ENCODE results near the gene ROBO2.

Gene ROBO2

DNA sequence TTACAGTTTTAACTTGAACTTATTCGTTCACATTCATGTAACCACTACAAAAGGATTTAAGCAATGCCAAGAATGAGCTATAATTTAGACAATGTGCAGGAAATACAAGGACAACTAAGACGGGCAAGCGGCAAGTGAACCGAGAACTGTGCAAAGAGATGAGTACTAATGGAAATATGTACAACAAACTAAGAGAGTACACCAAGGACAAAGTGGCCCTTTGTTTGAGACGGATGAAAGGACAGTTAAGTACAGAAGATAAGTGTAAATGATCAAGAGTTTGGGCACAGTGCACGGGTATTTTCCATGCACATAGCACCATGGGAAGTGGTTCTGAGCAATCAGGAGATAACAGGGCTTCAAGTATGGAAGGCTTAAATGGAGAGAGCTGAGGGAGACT lies 281.7 kb downstream of the ROBO2 start:
- Histone ChIP-seq H3K4me1 (ENCODE audit: insufficient read depth, low read length) (peaks cover 3% of the 10 kb centered on the region), H3K9me3 (ENCODE audit: low read length) (no peaks in the 10 kb centered on the region), H3K4me3 (ENCODE audit: low read length) (no peak overlapping the region), H3K27me3 (ENCODE audit: insufficient read depth, low read length) (no peaks in the 10 kb centered on the region), H3K36me3 (ENCODE audit: insufficient read depth, low read length) (no peaks in the 10 kb centered on the region), H2AFZ (ENCODE audit: low read depth, low read length) (no peak overlapping the region)

DNA sequence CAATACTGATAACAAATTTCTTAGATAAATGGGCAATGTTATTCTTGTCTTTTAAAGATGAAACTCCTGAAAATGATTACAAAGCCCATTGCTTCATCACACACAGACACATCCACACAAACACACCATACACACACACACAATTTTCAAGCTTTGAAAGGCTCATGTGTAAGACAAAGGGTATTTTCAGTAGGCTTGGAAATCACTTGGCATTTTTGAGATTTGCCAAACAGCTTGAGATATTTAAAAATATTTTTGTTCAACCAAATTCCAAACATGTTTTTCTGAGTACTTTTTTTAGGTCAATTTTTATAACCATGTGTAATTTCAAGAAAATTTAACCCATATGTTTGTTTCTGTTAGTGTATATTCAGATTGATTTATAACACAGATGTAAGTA lies 283.7 kb downstream of the ROBO2 start:
- Histone ChIP-seq H3K4me3 (ENCODE audit: low read length) (no peak overlapping the region), H3K27me3 (ENCODE audit: insufficient read depth, low read length) (no peaks in the 10 kb centered on the region), H3K9me3 (ENCODE audit: low read length) (no peaks in the 10 kb centered on the region), H3K36me3 (ENCODE audit: insufficient read depth, low read length) (no peaks in the 10 kb centered on the region), H2AFZ (ENCODE audit: low read depth, low read length) (no peak overlapping the region), H3K4me1 (ENCODE audit: insufficient read depth, low read length) (peaks cover 3% of the 10 kb centered on the region)

DNA sequence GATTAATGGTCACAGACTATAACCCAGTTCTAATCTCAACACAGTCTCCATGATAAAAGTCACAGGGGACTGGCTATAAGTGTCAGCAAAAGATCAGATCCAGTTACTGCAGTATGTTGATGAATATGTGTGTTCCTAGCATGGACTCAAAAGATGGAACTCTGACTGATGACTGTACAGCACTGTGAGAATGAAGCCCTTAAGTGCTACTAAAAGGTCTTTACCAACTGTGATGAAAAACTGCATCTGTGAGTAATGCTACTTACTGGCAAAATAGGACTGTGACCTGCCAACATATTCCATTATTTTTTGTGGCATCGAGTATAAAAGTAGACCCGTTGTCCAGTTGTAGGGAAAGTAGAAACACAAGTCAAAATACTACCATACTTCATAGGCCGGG lies 284.2 kb downstream of the ROBO2 start:
- Histone ChIP-seq H3K4me3 (ENCODE audit: low read length) (no peak overlapping the region), H3K4me1 (ENCODE audit: insufficient read depth, low read length) (peaks cover 3% of the 10 kb centered on the region), H3K36me3 (ENCODE audit: insufficient read depth, low read length) (no peaks in the 10 kb centered on the region), H2AFZ (ENCODE audit: low read depth, low read length) (no peak overlapping the region), H3K27me3 (ENCODE audit: insufficient read depth, low read length) (no peaks in the 10 kb centered on the region), H3K9me3 (ENCODE audit: low read length) (no peaks in the 10 kb centered on the region)

DNA sequence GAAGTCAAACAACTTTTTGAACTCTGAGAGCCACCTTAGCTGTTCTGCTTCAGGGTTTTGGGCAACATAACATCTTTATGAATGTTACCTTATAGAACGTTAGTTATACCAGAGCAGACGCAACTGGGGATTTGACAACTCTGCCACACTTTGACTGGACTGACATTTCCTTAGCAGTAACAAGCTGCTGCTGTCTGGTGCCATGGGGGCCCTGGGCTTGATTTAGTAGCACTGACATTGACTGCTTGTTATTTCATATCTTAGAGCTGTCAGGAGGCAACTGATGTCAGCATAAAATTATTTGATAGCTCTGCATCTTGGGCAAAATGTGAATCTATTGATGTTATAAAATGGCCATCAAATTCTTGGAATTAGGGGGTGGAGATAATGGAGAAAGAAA lies 285.4 kb downstream of the ROBO2 start:
- Histone ChIP-seq H3K27me3 (ENCODE audit: insufficient read depth, low read length) (no peaks in the 10 kb centered on the region), H3K36me3 (ENCODE audit: insufficient read depth, low read length) (no peaks in the 10 kb centered on the region), H3K4me3 (ENCODE audit: low read length) (no peak overlapping the region), H2AFZ (ENCODE audit: low read depth, low read length) (no peak overlapping the region), H3K9me3 (ENCODE audit: low read length) (no peaks in the 10 kb centered on the region), H3K4me1 (ENCODE audit: insufficient read depth, low read length) (no peaks in the 10 kb centered on the region)

DNA sequence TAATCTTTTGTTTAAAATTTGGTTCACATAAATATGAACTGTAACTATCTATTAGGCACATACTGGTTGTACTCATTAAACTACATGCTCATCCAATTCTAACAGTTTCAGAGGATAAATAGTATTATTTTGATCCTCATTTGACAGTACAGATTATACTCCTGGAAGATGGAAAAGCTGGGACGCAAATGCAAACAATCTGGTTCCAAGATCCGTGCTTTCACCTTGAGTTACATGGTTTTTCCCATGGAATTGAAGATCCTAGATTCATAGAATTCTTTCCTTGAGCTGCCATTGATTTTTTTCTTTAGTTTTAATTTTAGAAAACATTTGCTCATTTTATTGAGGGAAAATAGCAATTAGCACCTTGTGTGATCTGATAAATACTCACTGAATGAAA lies 285.8 kb downstream of the ROBO2 start:
- Histone ChIP-seq H3K27me3 (ENCODE audit: insufficient read depth, low read length) (no peaks in the 10 kb centered on the region), H3K36me3 (ENCODE audit: insufficient read depth, low read length) (no peaks in the 10 kb centered on the region), H3K9me3 (ENCODE audit: low read length) (no peaks in the 10 kb centered on the region), H3K4me3 (ENCODE audit: low read length) (no peak overlapping the region), H3K4me1 (ENCODE audit: insufficient read depth, low read length) (no peaks in the 10 kb centered on the region), H2AFZ (ENCODE audit: low read depth, low read length) (no peak overlapping the region)

DNA sequence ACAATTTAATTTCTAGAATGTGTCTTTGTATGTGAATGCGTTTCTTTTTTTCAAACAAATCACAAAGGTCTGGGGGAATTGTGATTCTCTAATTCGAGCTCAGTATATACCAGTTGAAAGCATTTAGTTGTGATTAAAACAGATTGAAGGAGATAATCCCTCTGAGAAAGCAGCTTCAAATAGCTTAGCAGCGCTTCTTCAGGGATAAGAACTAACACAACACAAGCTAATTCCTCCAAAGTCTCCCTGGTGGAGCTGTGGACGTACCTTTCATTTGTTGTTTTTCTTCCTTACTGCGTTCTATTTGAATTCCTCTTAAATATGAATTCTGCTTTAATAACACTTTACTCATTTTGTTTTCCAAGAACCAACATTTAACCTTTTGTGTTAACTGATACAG lies 286.7 kb downstream of the ROBO2 start:
- H3K36me3 ChIP-seq (ENCODE audit: insufficient read depth, low read length): no peaks in the 10 kb centered on the region
- H2AFZ ChIP-seq (ENCODE audit: low read depth, low read length): no peak overlapping the region
- no peak overlapping the region for H3K4me3 ChIP-seq (ENCODE audit: low read length)
- H3K4me1 ChIP-seq (ENCODE audit: insufficient read depth, low read length): no peaks in the 10 kb centered on the region
- no peaks in the 10 kb centered on the region for H3K27me3 ChIP-seq (ENCODE audit: insufficient read depth, low read length)
- H3K9me3 ChIP-seq (ENCODE audit: low read length): no peaks in the 10 kb centered on the region

DNA sequence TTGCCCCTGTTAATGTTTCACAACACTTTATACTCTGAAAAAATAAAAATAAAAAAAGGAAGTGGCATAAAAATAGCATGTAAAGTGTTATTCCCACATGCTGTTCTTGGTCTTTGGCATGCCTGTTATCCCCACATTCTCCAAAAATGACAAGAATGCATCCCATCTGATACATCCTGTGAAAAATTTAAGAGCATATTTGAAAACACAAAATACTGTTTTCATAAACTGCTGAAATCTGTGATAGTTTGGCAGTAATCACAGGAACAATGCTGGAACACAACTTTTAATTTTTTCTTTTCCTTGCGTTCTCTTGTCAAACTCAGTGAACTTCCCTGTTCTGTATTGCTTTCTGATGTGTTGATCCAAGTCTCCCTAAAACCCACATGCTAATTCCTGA lies 288.8 kb downstream of the ROBO2 start:
- H3K36me3 ChIP-seq (ENCODE audit: insufficient read depth, low read length): no peaks in the 10 kb centered on the region
- no peak overlapping the region for H3K4me3 ChIP-seq (ENCODE audit: low read length)
- no peaks in the 10 kb centered on the region for H3K4me1 ChIP-seq (ENCODE audit: insufficient read depth, low read length)
- no peaks in the 10 kb centered on the region for H3K27me3 ChIP-seq (ENCODE audit: insufficient read depth, low read length)
- no peak overlapping the region for H2AFZ ChIP-seq (ENCODE audit: low read depth, low read length)
- H3K9me3 ChIP-seq (ENCODE audit: low read length): no peaks in the 10 kb centered on the region

DNA sequence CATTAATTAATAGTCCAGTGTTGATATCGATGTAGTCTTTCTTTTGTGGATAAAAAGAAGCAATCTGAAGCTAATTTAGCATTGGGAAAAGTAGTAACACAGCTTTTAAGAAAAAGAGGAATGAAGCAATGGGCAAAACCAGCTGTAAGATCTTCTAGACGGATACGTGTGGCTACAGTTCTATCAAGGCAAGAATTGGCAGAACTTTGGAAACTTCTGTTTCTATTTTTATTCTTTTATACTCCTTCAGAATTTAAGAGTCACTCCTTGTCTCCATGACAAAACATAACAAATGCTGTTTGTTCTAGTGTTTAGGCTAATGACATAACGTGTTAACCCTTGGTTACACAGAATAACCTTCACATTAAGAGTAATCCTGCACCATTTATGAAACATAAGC lies 289.2 kb downstream of the ROBO2 start:
- Histone ChIP-seq H3K4me3 (ENCODE audit: low read length) (no peak overlapping the region), H2AFZ (ENCODE audit: low read depth, low read length) (no peak overlapping the region), H3K27me3 (ENCODE audit: insufficient read depth, low read length) (no peaks in the 10 kb centered on the region), H3K4me1 (ENCODE audit: insufficient read depth, low read length) (no peaks in the 10 kb centered on the region), H3K36me3 (ENCODE audit: insufficient read depth, low read length) (no peaks in the 10 kb centered on the region), H3K9me3 (ENCODE audit: low read length) (no peaks in the 10 kb centered on the region)

DNA sequence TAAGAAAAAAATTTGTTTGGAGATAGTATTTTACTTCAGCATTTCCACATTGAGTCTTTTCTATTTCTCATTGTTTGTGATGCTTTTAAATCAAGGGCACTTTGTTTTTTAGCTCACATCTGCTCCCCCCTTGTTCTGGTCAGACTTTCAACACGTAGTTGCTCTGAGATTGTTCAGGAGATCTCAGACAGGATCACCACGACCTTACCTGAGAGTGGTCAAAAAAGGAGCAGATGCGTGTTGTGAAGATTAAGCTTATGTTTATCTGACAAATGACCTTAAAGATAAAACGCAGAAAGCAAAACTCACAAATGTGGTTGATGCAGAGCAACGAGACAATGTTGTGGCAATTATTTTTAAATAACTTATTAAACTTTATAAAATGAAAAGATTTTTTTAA lies 298.3 kb downstream of the ROBO2 start:
- no peaks in the 10 kb centered on the region for H3K9me3 ChIP-seq (ENCODE audit: low read length)
- H3K4me1 ChIP-seq (ENCODE audit: insufficient read depth, low read length): no peaks in the 10 kb centered on the region
- no peaks in the 10 kb centered on the region for H3K36me3 ChIP-seq (ENCODE audit: insufficient read depth, low read length)
- no peaks in the 10 kb centered on the region for H3K27me3 ChIP-seq (ENCODE audit: insufficient read depth, low read length)
- no peak overlapping the region for H2AFZ ChIP-seq (ENCODE audit: low read depth, low read length)
- no peak overlapping the region for H3K4me3 ChIP-seq (ENCODE audit: low read length)

DNA sequence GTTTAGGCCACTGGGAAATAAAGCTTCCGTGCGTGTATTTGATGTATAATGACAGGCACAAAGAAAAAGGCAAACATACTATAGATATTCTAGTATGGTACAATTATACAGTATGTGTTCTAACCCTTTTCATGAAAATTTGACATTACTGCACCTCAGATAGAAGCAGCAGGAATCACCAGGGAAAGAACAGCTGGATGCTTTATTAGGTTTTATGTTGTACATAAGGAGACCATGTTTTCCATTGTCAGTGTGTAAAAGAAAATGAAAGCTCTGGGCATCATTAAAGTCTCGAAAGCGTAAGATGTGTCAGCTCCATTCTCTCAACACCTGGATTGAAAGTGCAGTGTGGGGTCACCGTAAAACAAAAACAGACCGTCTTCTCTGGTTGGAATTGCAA lies 302.1 kb downstream of the ROBO2 start:
- H3K4me3 ChIP-seq (ENCODE audit: low read length): no peak overlapping the region
- H3K36me3 ChIP-seq (ENCODE audit: insufficient read depth, low read length): no peaks in the 10 kb centered on the region
- H3K9me3 ChIP-seq (ENCODE audit: low read length): no peaks in the 10 kb centered on the region
- no peaks in the 10 kb centered on the region for H3K27me3 ChIP-seq (ENCODE audit: insufficient read depth, low read length)
- no peak overlapping the region for H2AFZ ChIP-seq (ENCODE audit: low read depth, low read length)
- no peaks in the 10 kb centered on the region for H3K4me1 ChIP-seq (ENCODE audit: insufficient read depth, low read length)

DNA sequence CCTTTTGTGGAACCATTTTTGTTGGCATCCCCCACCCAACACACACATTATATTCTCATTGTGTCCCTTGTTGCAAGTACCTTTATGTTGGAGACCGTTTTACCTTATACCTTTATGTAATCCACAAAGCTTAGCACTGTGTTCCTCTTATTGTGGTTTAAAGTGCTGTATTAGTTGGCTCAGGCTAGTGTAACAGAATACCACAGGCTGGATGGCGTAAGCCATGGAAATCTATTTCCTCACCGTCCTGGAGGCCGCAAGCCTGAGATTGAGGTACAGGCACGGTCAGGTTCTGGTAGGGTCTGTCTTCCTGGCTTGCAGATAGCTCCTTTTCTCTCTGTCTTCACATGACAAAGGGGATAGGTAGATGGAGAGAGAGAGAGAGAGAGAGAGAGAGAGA lies 302.8 kb downstream of the ROBO2 start:
- H3K36me3 ChIP-seq (ENCODE audit: insufficient read depth, low read length): no peaks in the 10 kb centered on the region
- no peaks in the 10 kb centered on the region for H3K27me3 ChIP-seq (ENCODE audit: insufficient read depth, low read length)
- no peak overlapping the region for H3K4me3 ChIP-seq (ENCODE audit: low read length)
- H3K4me1 ChIP-seq (ENCODE audit: insufficient read depth, low read length): no peaks in the 10 kb centered on the region
- H2AFZ ChIP-seq (ENCODE audit: low read depth, low read length): no peak overlapping the region
- no peaks in the 10 kb centered on the region for H3K9me3 ChIP-seq (ENCODE audit: low read length)

DNA sequence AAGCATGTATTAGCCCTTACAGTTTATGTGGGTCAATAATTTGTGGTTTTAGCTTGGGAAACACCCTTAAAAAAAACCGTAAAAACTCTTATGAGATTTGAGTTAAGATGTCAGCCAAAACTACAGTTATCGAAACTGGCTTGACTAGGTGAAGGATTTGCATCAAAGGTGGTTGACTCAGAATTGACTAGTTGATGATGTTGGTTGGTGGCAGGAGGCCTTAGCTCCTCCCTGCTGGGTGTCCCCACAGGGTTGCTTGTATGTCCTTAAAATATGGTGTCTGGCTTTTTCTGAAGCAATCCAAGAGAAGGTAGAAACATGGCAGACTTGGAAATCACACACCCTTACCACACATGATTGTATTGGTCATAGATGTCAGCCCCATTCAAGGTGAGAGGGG lies 305.1 kb downstream of the ROBO2 start:
- no peak overlapping the region for H2AFZ ChIP-seq (ENCODE audit: low read depth, low read length)
- H3K27me3 ChIP-seq (ENCODE audit: insufficient read depth, low read length): no peaks in the 10 kb centered on the region
- no peaks in the 10 kb centered on the region for H3K4me1 ChIP-seq (ENCODE audit: insufficient read depth, low read length)
- no peaks in the 10 kb centered on the region for H3K9me3 ChIP-seq (ENCODE audit: low read length)
- H3K36me3 ChIP-seq (ENCODE audit: insufficient read depth, low read length): no peaks in the 10 kb centered on the region
- H3K4me3 ChIP-seq (ENCODE audit: low read length): no peak overlapping the region

DNA sequence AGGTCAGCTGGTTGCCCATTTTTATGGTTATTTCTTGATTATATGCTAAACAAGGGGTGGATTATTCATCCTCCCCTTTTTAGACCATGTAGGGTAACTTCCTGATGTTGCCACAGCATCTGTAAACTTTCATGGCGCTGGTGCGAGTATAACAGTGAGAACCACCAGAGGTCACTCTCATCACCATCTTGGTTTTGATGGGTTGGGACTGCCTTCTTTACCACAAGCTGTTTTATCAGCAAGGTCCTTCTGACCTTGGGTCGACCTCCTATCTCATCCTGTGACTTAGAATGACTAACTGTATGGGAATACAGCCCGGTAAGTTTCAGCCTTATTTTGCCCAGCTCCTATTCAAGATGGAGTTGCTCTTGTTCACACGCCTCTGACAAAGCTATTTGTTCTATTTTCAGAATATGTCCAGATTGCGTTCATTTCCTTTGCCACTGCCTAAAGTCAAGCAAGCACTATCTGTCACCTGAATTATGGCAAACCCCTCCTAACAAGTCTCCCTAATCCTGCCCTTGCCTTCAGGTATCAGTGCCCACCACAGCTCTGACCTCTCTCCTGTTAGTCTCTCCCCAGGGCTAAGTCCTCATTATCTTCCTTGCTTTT lies 308.5 kb downstream of the ROBO2 start:
- Histone ChIP-seq H3K4me1 (ENCODE audit: insufficient read depth, low read length) (no peaks in the 10 kb centered on the region), H2AFZ (ENCODE audit: low read depth, low read length) (no peak overlapping the region), H3K9me3 (ENCODE audit: low read length) (no peaks in the 10 kb centered on the region), H3K27me3 (ENCODE audit: insufficient read depth, low read length) (no peaks in the 10 kb centered on the region), H3K36me3 (ENCODE audit: insufficient read depth, low read length) (no peaks in the 10 kb centered on the region), H3K4me3 (ENCODE audit: low read length) (no peak overlapping the region)

DNA sequence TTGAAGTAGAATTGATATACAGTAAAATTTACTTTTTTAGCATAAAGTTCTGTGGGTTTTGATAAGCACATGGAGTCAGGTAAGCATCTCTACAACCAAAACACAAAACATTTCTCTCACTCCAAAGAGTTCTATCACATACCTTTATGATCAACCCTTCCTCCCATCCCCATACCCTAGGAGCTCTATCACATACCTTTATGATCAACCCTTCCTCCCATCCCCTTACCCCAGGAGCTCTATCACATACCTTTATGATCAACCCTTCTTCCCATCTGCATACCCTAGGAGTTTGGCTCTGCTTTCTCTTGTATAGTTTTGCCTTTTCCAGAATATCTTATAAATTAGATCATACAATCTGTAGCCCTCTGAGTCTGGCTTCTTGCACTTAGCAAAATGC lies 315.1 kb downstream of the ROBO2 start:
- no peak overlapping the region for H2AFZ ChIP-seq (ENCODE audit: low read depth, low read length)
- H3K4me3 ChIP-seq (ENCODE audit: low read length): no peak overlapping the region
- no peaks in the 10 kb centered on the region for H3K36me3 ChIP-seq (ENCODE audit: insufficient read depth, low read length)
- H3K27me3 ChIP-seq (ENCODE audit: insufficient read depth, low read length): no peaks in the 10 kb centered on the region
- no peaks in the 10 kb centered on the region for H3K4me1 ChIP-seq (ENCODE audit: insufficient read depth, low read length)
- H3K9me3 ChIP-seq (ENCODE audit: low read length): no peaks in the 10 kb centered on the region

All from neuron (in vitro differentiated cells).